HT1080 (cell line): ENCODE measurements around the gene SLIT1. TPM values are rescaled to one million over a fixed set of nuclear protein-coding genes. Genes with fewer than 3 reads are reported as not detected.

ENCODE experiments used
- DNase-seq: peaks from one replicate; pipeline ENCODE4 v3.0.0-alpha.2; 2015; ENCODE audit warnings: low read depth
- total RNA-seq: library from RNA; depleted of rRNA; stranded (reverse); fragments of >200 nt; shearing (Covaris generic); gene quantifications from 2 replicates; pipeline ENCODE4 v1.2.3, GENCODE V29; 2014

The SLIT1 gene
- total RNA-seq, 1 experiment from 2014 or later = not detected

- DNase-seq = no peak
These were observed 17.5 kb upstream of the SLIT1 start for GRCh38 chr10:97203220-97203619.

- DNase-seq = peak; percentile 6
These were observed 14.9 kb upstream of the SLIT1 start for GRCh38 chr10:97200616-97201015.

GRCh38 chr10:97199152-97199551 is 13.4 kb upstream of the SLIT1 start:
- no peak for DNase-seq

GRCh38 chr10:97197030-97197500 is 11.3 kb upstream of the SLIT1 start:
- no peak for DNase-seq

GRCh38 chr10:97196223-97197029 is 10.7 kb upstream of the SLIT1 start:
- DNase-seq = peak; percentile 45

- no peak for DNase-seq
These were observed 10.0 kb upstream of the SLIT1 start for GRCh38 chr10:97195706-97196222.

- DNase-seq = no peak
These were observed 7.2 kb upstream of the SLIT1 start for GRCh38 chr10:97192952-97193435.

- DNase-seq = no peak
These were observed 4.7 kb upstream of the SLIT1 start for GRCh38 chr10:97190450-97190849.

GRCh38 chr10:97188261-97188711 is 2.5 kb upstream of the SLIT1 start:
- DNase-seq = no peak

- DNase-seq = no peak
These were observed 1.2 kb upstream of the SLIT1 start for GRCh38 chr10:97186911-97187310.

- DNase-seq = no peak
These were observed 811 bp downstream of the SLIT1 start for GRCh38 chr10:97184971-97185325.

GRCh38 chr10:97183314-97183713 is 2.4 kb downstream of the SLIT1 start:
- no peak for DNase-seq

- no peak for DNase-seq
These were observed 3.3 kb downstream of the SLIT1 start for GRCh38 chr10:97182288-97182990.

- no peak for DNase-seq
These were observed 4.8 kb downstream of the SLIT1 start for GRCh38 chr10:97180986-97181385.

- DNase-seq = no peak
These were observed 5.4 kb downstream of the SLIT1 start for GRCh38 chr10:97180363-97180755.

GRCh38 chr10:97179731-97180362 is 5.9 kb downstream of the SLIT1 start:
- DNase-seq = peak; percentile 18

- no peak for DNase-seq
These were observed 6.4 kb downstream of the SLIT1 start for GRCh38 chr10:97179311-97179710.

GRCh38 chr10:97178074-97178473 is 7.7 kb downstream of the SLIT1 start:
- no peak for DNase-seq

GRCh38 chr10:97176226-97176625 is 9.5 kb downstream of the SLIT1 start:
- no peak for DNase-seq

- DNase-seq = no peak
These were observed 10.2 kb downstream of the SLIT1 start for GRCh38 chr10:97175586-97175985.

- DNase-seq = no peak
These were observed 10.8 kb downstream of the SLIT1 start for GRCh38 chr10:97174941-97175340.

GRCh38 chr10:97174276-97174775 is 11.4 kb downstream of the SLIT1 start:
- no peak for DNase-seq
